Peyer's patch (tissue), 4 donors: ENCODE measurements around the gene ANKRD55.

Source experiments
- POLR2A ChIP-seq, 2 donors: fragments of 450-650 bp; IDR thresholded peaks; one replicate each; pipeline ENCODE4 v1.5.1; 2017; ENCODE audit warnings: antibody characterized with exemption in 2 of 2, mild to moderate bottlenecking in 2 of 2, moderate library complexity in 2 of 2
- TF ChIP-seq, protein P1 (sequence below), 6 experiments: fragments of 450-650 bp in 4 of 6; fragments of 200-600 bp in 2 of 6; sonication (generic) in 1 of 6; IDR thresholded peaks; one replicate each; pipeline ENCODE4 v1.5.1; 2017 to 2019; ENCODE audit warnings: antibody characterized with exemption in 6 of 6, mild to moderate bottlenecking in 3 of 6, moderate library complexity in 1 of 6

- TF ChIP-seq, protein P1, sequence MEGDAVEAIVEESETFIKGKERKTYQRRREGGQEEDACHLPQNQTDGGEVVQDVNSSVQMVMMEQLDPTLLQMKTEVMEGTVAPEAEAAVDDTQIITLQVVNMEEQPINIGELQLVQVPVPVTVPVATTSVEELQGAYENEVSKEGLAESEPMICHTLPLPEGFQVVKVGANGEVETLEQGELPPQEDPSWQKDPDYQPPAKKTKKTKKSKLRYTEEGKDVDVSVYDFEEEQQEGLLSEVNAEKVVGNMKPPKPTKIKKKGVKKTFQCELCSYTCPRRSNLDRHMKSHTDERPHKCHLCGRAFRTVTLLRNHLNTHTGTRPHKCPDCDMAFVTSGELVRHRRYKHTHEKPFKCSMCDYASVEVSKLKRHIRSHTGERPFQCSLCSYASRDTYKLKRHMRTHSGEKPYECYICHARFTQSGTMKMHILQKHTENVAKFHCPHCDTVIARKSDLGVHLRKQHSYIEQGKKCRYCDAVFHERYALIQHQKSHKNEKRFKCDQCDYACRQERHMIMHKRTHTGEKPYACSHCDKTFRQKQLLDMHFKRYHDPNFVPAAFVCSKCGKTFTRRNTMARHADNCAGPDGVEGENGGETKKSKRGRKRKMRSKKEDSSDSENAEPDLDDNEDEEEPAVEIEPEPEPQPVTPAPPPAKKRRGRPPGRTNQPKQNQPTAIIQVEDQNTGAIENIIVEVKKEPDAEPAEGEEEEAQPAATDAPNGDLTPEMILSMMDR (IDR thresholded peaks at IDR 0.05): no peak
- no peak for TF ChIP-seq POLR2A (IDR thresholded peaks at IDR 0.05)
These were observed 4.0 kb downstream of the ANKRD55 start for GRCh38 chr5:56229111-56229510.
